Keratinocyte (primary cell): ENCODE measurements around the gene TXNDC5.

Experiments
- CTCF ChIP-seq, 3 experiments: IDR thresholded peaks in 1 of 3; conservative IDR thresholded peaks in 1 of 3; optimal IDR thresholded peaks in 1 of 3; 2 replicates in 2 of 3; 3 replicates in 1 of 3; pipeline versions ENCODE3 to v1.5.1; 2011; ENCODE audit warnings: low read length in 3 of 3, mild to moderate bottlenecking in 3 of 3, moderate library complexity in 2 of 3, control low read depth in 1 of 3, inconsistent platforms in 1 of 3; ENCODE audit not compliant: insufficient read depth in 2 of 3; ENCODE audit errors: extremely low read depth in 1 of 3
- EZH2 ChIP-seq: IDR thresholded peaks from one replicate; pipeline ENCODE4 v1.6.1; 2012; ENCODE audit warnings: inconsistent platforms, mild to moderate bottlenecking, low read length, moderate library complexity

DNA sequence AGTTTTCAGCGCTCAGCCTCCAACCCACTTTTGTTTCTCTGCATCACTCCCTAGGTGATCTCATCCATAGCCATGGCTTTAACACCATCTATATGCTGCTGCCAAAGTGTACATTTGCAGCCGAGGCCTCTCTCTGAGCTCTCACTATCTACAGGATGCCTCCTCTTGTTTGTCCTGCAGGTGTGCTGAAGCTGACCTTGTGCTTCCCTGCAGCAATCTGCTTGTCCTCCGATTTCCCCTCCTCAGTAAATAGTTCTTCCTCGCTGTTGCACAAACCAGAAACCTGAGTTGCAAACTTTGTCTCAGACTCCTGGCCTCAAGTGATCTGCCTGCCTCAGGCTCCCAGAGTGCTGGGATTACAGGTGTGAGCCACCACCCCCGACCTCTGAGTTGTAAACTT, 3.7 kb upstream of the TXNDC5 start:
- TF ChIP-seq CTCF (optimal IDR thresholded peaks at IDR 0.05 in 1 of 3, IDR thresholded peaks at IDR 0.05 in 1 of 3, conservative IDR thresholded peaks at IDR 0.05 in 1 of 3; ENCODE audit: extremely low read depth in 1 of 3, insufficient read depth in 2 of 3, low read length in 3 of 3) = no peak
- no peak for TF ChIP-seq EZH2
